Hepatocyte (in vitro differentiated cells): ENCODE measurements around the gene TCEAL4.

Experiments
- EZH2 ChIP-seq: fragments of 200-600 bp; sonication (generic); IDR thresholded peaks from 2 replicates; pipeline ENCODE4 v1.6.1; 2016; ENCODE audit warnings: antibody characterized with exemption, mild to moderate bottlenecking, borderline replicate concordance
- EZH2phosphoT487 ChIP-seq: fragments of 200-600 bp; sonication (generic); IDR thresholded peaks from one replicate; pipeline ENCODE4 v1.6.1; 2018; ENCODE audit warnings: antibody characterized with exemption, mild to moderate bottlenecking, low read depth, moderate library complexity; ENCODE audit not compliant: unreplicated experiment, severe bottlenecking
- TF ChIP-seq, protein P1 (sequence below): fragments of 200-600 bp; sonication (generic); IDR thresholded peaks from 2 replicates; pipeline ENCODE4 v1.5.1; 2016; ENCODE audit warnings: antibody characterized with exemption, mild to moderate bottlenecking; ENCODE audit not compliant: poor library complexity

DNA sequence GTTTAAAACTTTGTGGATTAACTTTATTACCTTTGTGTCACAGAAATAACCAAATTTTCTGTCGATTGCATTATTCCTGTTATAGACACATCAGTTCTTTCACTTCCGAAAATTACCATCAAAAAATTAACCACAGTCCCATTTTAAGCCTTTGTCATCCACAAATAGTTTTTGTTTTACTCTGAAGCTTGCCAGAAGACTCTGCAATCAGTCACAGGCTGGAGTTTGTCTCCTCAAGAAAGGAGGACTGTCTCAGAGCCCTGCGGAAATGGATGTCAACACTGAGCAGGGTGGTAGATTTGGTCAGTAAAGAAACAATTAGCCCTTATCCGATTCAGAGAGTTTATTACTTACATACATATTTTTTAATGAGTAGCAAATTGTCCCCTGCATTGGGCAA is 20.1 kb upstream of the TCEAL4 start:
- TF ChIP-seq, protein P1, sequence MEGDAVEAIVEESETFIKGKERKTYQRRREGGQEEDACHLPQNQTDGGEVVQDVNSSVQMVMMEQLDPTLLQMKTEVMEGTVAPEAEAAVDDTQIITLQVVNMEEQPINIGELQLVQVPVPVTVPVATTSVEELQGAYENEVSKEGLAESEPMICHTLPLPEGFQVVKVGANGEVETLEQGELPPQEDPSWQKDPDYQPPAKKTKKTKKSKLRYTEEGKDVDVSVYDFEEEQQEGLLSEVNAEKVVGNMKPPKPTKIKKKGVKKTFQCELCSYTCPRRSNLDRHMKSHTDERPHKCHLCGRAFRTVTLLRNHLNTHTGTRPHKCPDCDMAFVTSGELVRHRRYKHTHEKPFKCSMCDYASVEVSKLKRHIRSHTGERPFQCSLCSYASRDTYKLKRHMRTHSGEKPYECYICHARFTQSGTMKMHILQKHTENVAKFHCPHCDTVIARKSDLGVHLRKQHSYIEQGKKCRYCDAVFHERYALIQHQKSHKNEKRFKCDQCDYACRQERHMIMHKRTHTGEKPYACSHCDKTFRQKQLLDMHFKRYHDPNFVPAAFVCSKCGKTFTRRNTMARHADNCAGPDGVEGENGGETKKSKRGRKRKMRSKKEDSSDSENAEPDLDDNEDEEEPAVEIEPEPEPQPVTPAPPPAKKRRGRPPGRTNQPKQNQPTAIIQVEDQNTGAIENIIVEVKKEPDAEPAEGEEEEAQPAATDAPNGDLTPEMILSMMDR = no peak
- TF ChIP-seq EZH2 = no peak
- TF ChIP-seq EZH2phosphoT487 = no peak
